SK-N-SH (cell line): ENCODE results near the gene PRSS23. TPM values are rescaled to one million over a fixed set of nuclear protein-coding genes. Genes with fewer than 3 reads are reported as not detected.

Experiments
- CTCF ChIA-PET: fragments of 300-600, 350-600 bp; formaldehyde crosslinking; extraction: SDS; loops from one replicate; lab custom pipeline; 2021; lab: Yijun Ruan, JAX
- POLR2A ChIA-PET: fragments of 350-600 bp; sonication (Branson Sonifier 250); formaldehyde crosslinking; extraction: SDS; loops from one replicate; lab custom pipeline; 2020; ENCODE audit warnings: antibody characterized with exemption, inconsistent platforms; lab: Yijun Ruan, JAX
- DNase-seq: peaks from one replicate; pipeline ENCODE4 v3.0.0; 2012
- H2AFZ ChIP-seq: fragments of 200-600 bp; sonication (generic); 2 replicates; pipeline ENCODE4 v1.8.1; 2016; ENCODE audit warnings: antibody characterized with exemption, mild to moderate bottlenecking, low read depth
- H3F3A ChIP-seq: fragments of 200-600 bp; sonication (generic); replicated peaks from 2 replicates; pipeline ENCODE3; 2016; ENCODE audit warnings: antibody characterized with exemption, mild to moderate bottlenecking; ENCODE audit not compliant: insufficient read depth
- H3K27ac ChIP-seq, 2 experiments: fragments of 200-500 bp in 1 of 2; fragments of 200-600 bp in 1 of 2; sonication (Bioruptor generic) in 1 of 2; sonication (generic), shearing (Covaris generic) in 1 of 2; 2 replicates each; pipeline versions ENCODE4 v1.5.1 to v1.6.1; 2014 to 2016; ENCODE audit warnings: low read depth in 2 of 2, inconsistent platforms in 1 of 2, low read length in 1 of 2, mild to moderate bottlenecking in 1 of 2, mixed read lengths in 1 of 2
- H3K27me3 ChIP-seq: fragments of 200-600 bp; sonication (generic), shearing (Covaris generic); 2 replicates; pipeline ENCODE4 v1.6.1; 2016; ENCODE audit warnings: mixed run types; ENCODE audit not compliant: insufficient read depth
- H3K36me3 ChIP-seq, 2 experiments: fragments of 200-500 bp in 1 of 2; fragments of 200-600 bp in 1 of 2; sonication (Bioruptor generic) in 1 of 2; sonication (generic) in 1 of 2; replicated peaks in 1 of 2; 2 replicates each; pipeline versions ENCODE3 to v1.5.1; 2014 to 2016; ENCODE audit warnings: low read length in 1 of 2, mild to moderate bottlenecking in 1 of 2; ENCODE audit not compliant: insufficient read depth in 2 of 2, control insufficient read depth in 1 of 2
- H3K4me1 ChIP-seq, 2 experiments: fragments of 200-500 bp in 1 of 2; fragments of 200-600 bp in 1 of 2; sonication (Bioruptor generic) in 1 of 2; sonication (generic), shearing (Covaris generic) in 1 of 2; 2 replicates each; pipeline versions ENCODE4 v1.5.1 to v1.6.1; 2014 to 2016; ENCODE audit warnings: low read depth in 1 of 2, low read length in 1 of 2, mixed run types in 1 of 2; ENCODE audit not compliant: insufficient read depth in 2 of 2, control insufficient read depth in 1 of 2
- H3K4me2 ChIP-seq: fragments of 200-600 bp; sonication (generic), shearing (Covaris generic); 2 replicates; pipeline ENCODE4 v1.6.1; 2017; ENCODE audit warnings: mixed run types
- H3K4me3 ChIP-seq, 2 experiments: fragments of 200-500 bp in 1 of 2; fragments of 200-600 bp in 1 of 2; sonication (Bioruptor generic) in 1 of 2; sonication (generic), shearing (Covaris generic) in 1 of 2; 2 replicates each; pipeline versions ENCODE4 v1.5.1 to v1.8.1; 2014 to 2016; ENCODE audit warnings: low read depth in 2 of 2, inconsistent platforms in 1 of 2, low read length in 1 of 2, mild to moderate bottlenecking in 1 of 2, mixed read lengths in 1 of 2, moderate library complexity in 1 of 2
- H3K79me2 ChIP-seq: fragments of 200-600 bp; sonication (generic); 2 replicates; pipeline ENCODE4 v1.8.1; 2017; ENCODE audit warnings: mild to moderate bottlenecking; ENCODE audit not compliant: insufficient read depth
- H3K9ac ChIP-seq: fragments of 200-600 bp; sonication (generic); 2 replicates; pipeline ENCODE4 v1.6.1; 2017; ENCODE audit warnings: mixed run types
- H3K9me2 ChIP-seq: fragments of 200-600 bp; sonication (generic); 2 replicates; pipeline ENCODE4 v1.6.1; 2017; ENCODE audit warnings: mixed run types
- H3K9me3 ChIP-seq: fragments of 200-600 bp; sonication (generic); 2 replicates; pipeline ENCODE4 v1.6.1; 2017; ENCODE audit warnings: mixed run types, mild to moderate bottlenecking, moderate library complexity
- H4K20me1 ChIP-seq: fragments of 200-600 bp; sonication (generic); 2 replicates; pipeline ENCODE4 v1.6.1; 2017; ENCODE audit warnings: mild to moderate bottlenecking, mixed run types; ENCODE audit not compliant: insufficient read depth
- CHD2 ChIP-seq: fragments of 150-350 bp; IDR thresholded peaks from 2 replicates; pipeline ENCODE4 v1.6.1; 2018; ENCODE audit warnings: low read length; ENCODE audit not compliant: partially characterized antibody
- CTCF ChIP-seq: fragments of 200-600 bp; sonication (generic); IDR thresholded peaks from 2 replicates; pipeline ENCODE4 v1.6.1; 2017; ENCODE audit warnings: antibody characterized with exemption, mild to moderate bottlenecking, moderate library complexity
- ELF1 ChIP-seq: IDR thresholded peaks from 2 replicates; pipeline ENCODE4 v1.4.0; 2012
- EP300 ChIP-seq, 2 experiments: IDR thresholded peaks; 2 replicates each; pipeline versions ENCODE4 v1.4.0 to v1.6.1; 2012; ENCODE audit warnings: borderline replicate concordance in 1 of 2, low read depth in 1 of 2, low read length in 1 of 2
- EZH2phosphoT487 ChIP-seq: fragments of 200-600 bp; sonication (generic); IDR thresholded peaks from 2 replicates; pipeline ENCODE4 v1.6.1; 2017; ENCODE audit warnings: low read depth, mixed run types, mild to moderate bottlenecking, antibody characterized with exemption, moderate library complexity, borderline replicate concordance
- FOSL2 ChIP-seq: IDR thresholded peaks from 2 replicates; pipeline ENCODE4 v1.4.0; 2012; ENCODE audit warnings: low read depth, mild to moderate bottlenecking, moderate library complexity, borderline replicate concordance
- FOXJ3 ChIP-seq: sonication (generic); formaldehyde crosslinking; IDR thresholded peaks from 2 replicates; pipeline ENCODE4 v1.5.1; 2020; ENCODE audit warnings: mild to moderate bottlenecking, missing genetic modification reagents
- GATA2 ChIP-seq: sonication (generic); formaldehyde crosslinking; IDR thresholded peaks from 2 replicates; pipeline ENCODE4 v1.5.0; 2020; ENCODE audit warnings: mild to moderate bottlenecking, missing genetic modification reagents
- JUND ChIP-seq: IDR thresholded peaks from 2 replicates; pipeline ENCODE4 v1.4.0; 2012
- MEF2A ChIP-seq: IDR thresholded peaks from 2 replicates; pipeline ENCODE4 v1.4.0; 2012; ENCODE audit warnings: low read depth, borderline replicate concordance
- MXI1 ChIP-seq: IDR thresholded peaks from 2 replicates; pipeline ENCODE4 v1.6.1; 2012; ENCODE audit warnings: mild to moderate bottlenecking, low read depth, low read length, improper control_type of control experiment
- NFIC ChIP-seq: IDR thresholded peaks from 2 replicates; pipeline ENCODE4 v1.4.0; 2012; ENCODE audit warnings: borderline replicate concordance
- POLR2AphosphoS5 ChIP-seq: IDR thresholded peaks from 2 replicates; pipeline ENCODE4 v1.6.1; 2012; ENCODE audit warnings: low read depth, low read length
- TCF12 ChIP-seq: IDR thresholded peaks from 2 replicates; pipeline ENCODE4 v1.4.0; 2012
- TEAD4 ChIP-seq: IDR thresholded peaks from 2 replicates; pipeline ENCODE4 v1.4.0; 2012; ENCODE audit warnings: mild to moderate bottlenecking, borderline replicate concordance; ENCODE audit not compliant: insufficient read depth
- USF2 ChIP-seq: fragments of 150-350 bp; IDR thresholded peaks from 2 replicates; pipeline ENCODE4 v1.6.1; 2017; ENCODE audit warnings: antibody characterized with exemption, low read length, low read depth, borderline replicate concordance
- YY1 ChIP-seq: IDR thresholded peaks from 2 replicates; pipeline ENCODE4 v1.4.0; 2012; ENCODE audit warnings: low read depth, mild to moderate bottlenecking
- WGBS: methylation state at CpG from one replicate; pipeline ENCODE4 v1.1.6; 2017; ENCODE audit warnings: low lambda C conversion rate; 5-methylcytosine and 5-hydroxymethylcytosine counted together
- polyA plus RNA-seq, 3 experiments: library from polyadenylated mRNA; depleted of rRNA; stranded (reverse); fragments of >200 nt; gene quantifications; 2 replicates each; pipeline ENCODE4 v1.2.3, GENCODE V29; 2012
- TF ChIP-seq, protein P1 (sequence below): IDR thresholded peaks from 2 replicates; pipeline ENCODE4; 2012

PRSS23 gene
- polyA plus RNA-seq, 1 of the 3 experiments (the other 2 are of a cell fraction) = 326 TPM

GRCh38 chr11:86758171-86758570 lies 42.2 kb upstream of the PRSS23 start (continued):
- no peak for TF ChIP-seq EZH2phosphoT487
- TF ChIP-seq CTCF = no peak
- no peak for TF ChIP-seq CHD2

DNA sequence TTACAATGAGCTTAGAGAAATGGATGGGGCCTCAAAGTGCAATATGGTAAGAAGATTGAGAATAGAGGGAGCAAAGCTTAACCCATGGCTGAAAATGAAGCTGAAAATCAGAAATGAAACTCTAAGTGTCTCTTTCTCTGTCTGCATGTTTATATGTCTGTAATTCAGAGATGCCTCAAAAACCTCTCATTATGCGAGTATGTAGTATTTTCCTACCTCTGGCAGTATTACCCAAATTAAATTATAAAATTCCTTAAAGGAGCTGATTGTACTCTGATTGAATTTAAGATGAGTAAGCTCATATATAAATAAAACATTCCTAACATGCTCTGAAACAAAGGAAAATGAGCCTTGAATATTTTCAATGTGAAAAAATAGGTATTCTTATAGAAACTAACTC lies 39.8 kb upstream of the PRSS23 start:
- no peak overlapping the region for H3K4me3 ChIP-seq
- H3K79me2 ChIP-seq = no peaks in the 10 kb centered on the region; the same call in 1 of the 2 replicates
- no peaks in the 10 kb centered on the region for H3K27me3 ChIP-seq
- POLR2A ChIA-PET = no interaction called here
- no peaks in the 10 kb centered on the region for H4K20me1 ChIP-seq
- CTCF ChIA-PET = interaction anchor here (0.8 to 2.0 kb wide), 3 partner anchors 9 to 14 kb away, joined by 3 to 5 read pairs (median 3); no protein-coding TSS in a partner anchor
- no peaks in the 10 kb centered on the region for H3K9me3 ChIP-seq
- H3K9ac ChIP-seq = peak overlapping the region; percentile 60
- TF ChIP-seq GATA2 (no peak), MEF2A (0 out of 2 replicates have a peak, but pooled peaks have one; percentile 36), FOXJ3 (CRISPR knock-in tag) (no peak), TEAD4 (peak; percentile 55; the same call in 1 of the 2 replicates), YY1 (no peak), ELF1 (no peak), USF2 (no peak), MXI1 (no peak), TCF12 (peak; percentile 45), FOSL2 (peak; percentile 18; the same call in 1 of the 2 replicates), JUND (peak; percentile 35; the same call in 1 of the 2 replicates), EP300 (IDR thresholded peaks at IDR 0.05; ENCODE audit: borderline replicate concordance in 1 of 2, low read depth in 1 of 2, low read length in 1 of 2) (peak in 1 of 2 experiments; percentile 54; a peak in 1 of 4 replicates), POLR2AphosphoS5 (no peak), NFIC (peak; percentile 18; the same call in 1 of the 2 replicates), EZH2phosphoT487 (no peak)
- TF ChIP-seq, protein P1, sequence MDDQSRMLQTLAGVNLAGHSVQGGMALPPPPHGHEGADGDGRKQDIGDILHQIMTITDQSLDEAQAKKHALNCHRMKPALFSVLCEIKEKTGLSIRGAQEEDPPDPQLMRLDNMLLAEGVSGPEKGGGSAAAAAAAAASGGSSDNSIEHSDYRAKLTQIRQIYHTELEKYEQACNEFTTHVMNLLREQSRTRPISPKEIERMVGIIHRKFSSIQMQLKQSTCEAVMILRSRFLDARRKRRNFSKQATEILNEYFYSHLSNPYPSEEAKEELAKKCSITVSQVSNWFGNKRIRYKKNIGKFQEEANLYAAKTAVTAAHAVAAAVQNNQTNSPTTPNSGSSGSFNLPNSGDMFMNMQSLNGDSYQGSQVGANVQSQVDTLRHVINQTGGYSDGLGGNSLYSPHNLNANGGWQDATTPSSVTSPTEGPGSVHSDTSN = no peak
- no peaks in the 10 kb centered on the region for H3K36me3 ChIP-seq
- peak overlapping the region; percentile 44 to 89; a peak in 2 of 4 replicates for H3K27ac ChIP-seq
- no peak for DNase-seq
- H2AFZ ChIP-seq = peak overlapping the region; percentile 84
- H3K4me2 ChIP-seq = peak overlapping the region; percentile 54
- no peaks in the 10 kb centered on the region for H3K9me2 ChIP-seq
- 21% methylated on average over 1 of the region's 1 CpG for WGBS
- peaks cover 24% of the 10 kb centered on the region for H3F3A ChIP-seq
- peaks cover 0 to 26% of the 10 kb centered on the region in 2 experiments for H3K4me1 ChIP-seq
